HCT116 (cell line): Measurements from ENCODE around the gene LRRK1. TPM values are rescaled to one million over a fixed set of nuclear protein-coding genes. Genes with fewer than 3 reads are reported as not detected.

ENCODE experiments used
- ATAC-seq: fragments of 200-7000 bp; cut with Tn5 transposase; 2 replicates; pipeline ENCODE4 v1.9.1; 2020; ENCODE audit warnings: mild to moderate bottlenecking, moderate library complexity
- BruUV-seq: library from RNA; stranded (reverse); fragments of 400-500 nt; replicated peaks from 2 replicates; lab custom pipeline; 2021; lab: Mats Ljungman, UMichigan
- CTCF ChIA-PET: fragments of 300-600 bp; sonication (Branson Sonifier 250); formaldehyde crosslinking; loops from one replicate; lab custom pipeline; 2021; ENCODE audit warnings: antibody characterized with exemption; lab: Charles Lee
- POLR2A ChIA-PET: fragments of 300-600, 350-600 bp; sonication (Branson Sonifier 250); formaldehyde crosslinking; loops from one replicate; lab custom pipeline; 2021; ENCODE audit warnings: antibody characterized with exemption; lab: Charles Lee
- RAD21 ChIA-PET, 2 experiments: fragments of 300-600 bp; sonication (Branson Sonifier 250); formaldehyde crosslinking; loops; one replicate each; lab custom pipeline; 2023; ENCODE audit warnings: low total read pairs in 2 of 2; ENCODE audit not compliant: uncharacterized antibody in 2 of 2, unreplicated experiment in 2 of 2, low non-redundant PET in 1 of 2; lab: Charles Lee
- DNase-seq: peaks from one replicate; pipeline ENCODE4 v3.0.0-alpha.2; 2010; ENCODE audit warnings: low read depth, low spot score
- H2AFZ ChIP-seq: fragments of 200-600 bp; shearing (Covaris generic), sonication (generic); 2 replicates; pipeline ENCODE4 v1.6.1; 2017; ENCODE audit warnings: low read depth, mixed run types, mixed read lengths, antibody characterized with exemption, low read length; ENCODE audit not compliant: poor library complexity, severe bottlenecking
- H3K27ac ChIP-seq: 2 replicates; pipeline ENCODE4 v1.5.1; 2012; ENCODE audit warnings: low read depth, low read length
- H3K27me3 ChIP-seq: fragments of 200-600 bp; sonication (generic); 2 replicates; pipeline ENCODE4 v1.6.1; 2016; ENCODE audit warnings: mixed run types, low read length, mixed read lengths; ENCODE audit not compliant: insufficient read depth
- H3K36me3 ChIP-seq, 2 experiments: fragments of 200-500 bp in 1 of 2; fragments of 200-600 bp in 1 of 2; sonication (Bioruptor generic) in 1 of 2; sonication (generic) in 1 of 2; 2 replicates each; pipeline versions ENCODE4 v1.5.1 to v1.6.1; 2014 to 2016; ENCODE audit warnings: low read length in 2 of 2, inconsistent platforms in 1 of 2, mixed read lengths in 1 of 2, mixed run types in 1 of 2; ENCODE audit not compliant: insufficient read depth in 2 of 2, control insufficient read depth in 1 of 2
- H3K4me1 ChIP-seq, 2 experiments: fragments of 200-600 bp in 1 of 2; sonication (generic) in 1 of 2; 2 replicates each; pipeline versions ENCODE4 v1.5.1 to v1.6.1; 2012 to 2017; ENCODE audit warnings: low read length in 2 of 2, inconsistent platforms in 1 of 2, mild to moderate bottlenecking in 1 of 2, mixed read lengths in 1 of 2, mixed run types in 1 of 2, moderate library complexity in 1 of 2; ENCODE audit not compliant: insufficient read depth in 2 of 2, control insufficient read depth in 1 of 2
- H3K4me2 ChIP-seq: fragments of 200-600 bp; sonication (generic); 2 replicates; pipeline ENCODE4 v1.6.1; 2017; ENCODE audit warnings: mixed run types, low read length, mixed read lengths
- H3K4me3 ChIP-seq, 2 experiments: fragments of 200-600 bp in 1 of 2; sonication (generic) in 1 of 2; replicated peaks in 1 of 2; 2 replicates each; pipeline ENCODE4 v1.5.1; 2011 to 2016; ENCODE audit warnings: low read length in 2 of 2, control low read depth in 1 of 2, low read depth in 1 of 2, mild to moderate bottlenecking in 1 of 2, mixed read lengths in 1 of 2, mixed run types in 1 of 2
- H3K79me2 ChIP-seq: fragments of 200-600 bp; sonication (generic); 2 replicates; pipeline ENCODE4 v1.6.1; 2017; ENCODE audit warnings: mild to moderate bottlenecking, mixed run types, low read length, moderate library complexity, mixed read lengths; ENCODE audit not compliant: insufficient read depth
- H3K9ac ChIP-seq: fragments of 200-600 bp; sonication (generic); 2 replicates; pipeline ENCODE4 v1.6.1; 2016; ENCODE audit warnings: low read length, mixed read lengths
- H3K9me2 ChIP-seq: fragments of 200-600 bp; sonication (generic), shearing (Covaris generic); 2 replicates; pipeline ENCODE4 v1.6.1; 2017; ENCODE audit warnings: mixed run types, mild to moderate bottlenecking, moderate library complexity; ENCODE audit not compliant: insufficient read depth
- H3K9me3 ChIP-seq, 2 experiments: fragments of 200-500 bp in 1 of 2; fragments of 200-600 bp in 1 of 2; sonication (Bioruptor generic) in 1 of 2; sonication (generic) in 1 of 2; 2 replicates each; pipeline ENCODE4 v1.6.1; 2014 to 2017; ENCODE audit warnings: low read length in 2 of 2, mixed read lengths in 2 of 2, inconsistent platforms in 1 of 2, low read depth in 1 of 2, mild to moderate bottlenecking in 1 of 2, mixed run types in 1 of 2, moderate library complexity in 1 of 2; ENCODE audit not compliant: control insufficient read depth in 1 of 2, insufficient read depth in 1 of 2
- H4K20me1 ChIP-seq: fragments of 200-600 bp; sonication (generic), shearing (Covaris generic); 2 replicates; pipeline ENCODE4 v1.6.1; 2017; ENCODE audit warnings: mixed run types, mild to moderate bottlenecking, moderate library complexity; ENCODE audit not compliant: insufficient read depth
- ATF3 ChIP-seq: IDR thresholded peaks from 2 replicates; pipeline ENCODE4 v1.6.1; 2012
- CBX3 ChIP-seq: IDR thresholded peaks from 2 replicates; pipeline ENCODE4 v1.6.1; 2012; ENCODE audit warnings: low read depth
- CEBPB ChIP-seq: IDR thresholded peaks from 2 replicates; pipeline ENCODE4 v1.6.1; 2012; ENCODE audit warnings: low read depth
- EGR1 ChIP-seq: IDR thresholded peaks from 2 replicates; pipeline ENCODE4 v1.6.1; 2012; ENCODE audit warnings: low read depth
- ELF1 ChIP-seq: IDR thresholded peaks from 2 replicates; pipeline ENCODE4 v1.6.1; 2012; ENCODE audit warnings: low read depth, borderline replicate concordance
- EZH2 ChIP-seq: fragments of 200-600 bp; sonication (generic); IDR thresholded peaks from 2 replicates; pipeline ENCODE4 v1.6.1; 2017; ENCODE audit warnings: antibody characterized with exemption, mixed run types
- EZH2phosphoT487 ChIP-seq: fragments of 200-600 bp; IDR thresholded peaks from 2 replicates; pipeline ENCODE4 v1.6.1; 2018; ENCODE audit warnings: antibody characterized with exemption, borderline replicate concordance
- FOSL1 ChIP-seq: IDR thresholded peaks from 2 replicates; pipeline ENCODE4 v1.6.1; 2012; ENCODE audit warnings: low read depth
- JUND ChIP-seq: IDR thresholded peaks from 2 replicates; pipeline ENCODE4 v1.6.1; 2012
- MAX ChIP-seq: IDR thresholded peaks from 2 replicates; pipeline ENCODE4 v1.6.1; 2012
- POLR2AphosphoS5 ChIP-seq: IDR thresholded peaks from 2 replicates; pipeline ENCODE4 v1.6.1; 2011; ENCODE audit warnings: mild to moderate bottlenecking, low read depth, low read length, moderate library complexity
- RAD21 ChIP-seq: IDR thresholded peaks from 2 replicates; pipeline ENCODE4 v1.6.1; 2012; ENCODE audit warnings: low read depth, mild to moderate bottlenecking
- SIN3A ChIP-seq: IDR thresholded peaks from 2 replicates; pipeline ENCODE4 v1.6.1; 2012; ENCODE audit warnings: low read depth
- SP1 ChIP-seq: IDR thresholded peaks from 2 replicates; pipeline ENCODE4 v1.6.1; 2012; ENCODE audit warnings: low read depth
- TCF7L2 ChIP-seq: IDR thresholded peaks from 2 replicates; pipeline ENCODE4 v1.7.0; 2011; ENCODE audit warnings: borderline replicate concordance, inconsistent platforms; ENCODE audit not compliant: insufficient read depth, insufficient read length; ENCODE audit errors: extremely low read depth
- YY1 ChIP-seq: IDR thresholded peaks from 2 replicates; pipeline ENCODE4 v1.6.1; 2011; ENCODE audit warnings: low read length, low read depth, moderate library complexity, mild to moderate bottlenecking; ENCODE audit not compliant: insufficient replicate concordance; ENCODE audit errors: extremely low read depth
- ZBTB33 ChIP-seq: IDR thresholded peaks from 2 replicates; pipeline ENCODE4 v1.6.1; 2011; ENCODE audit warnings: mild to moderate bottlenecking, low read length, moderate library complexity; ENCODE audit not compliant: insufficient replicate concordance; ENCODE audit errors: extremely low read depth
- ZFX ChIP-seq: fragments of 450-650 bp; IDR thresholded peaks from 2 replicates; pipeline ENCODE4 v1.6.1; 2017
- ZNF274 ChIP-seq: fragments of 200-500 bp; sonication (Bioruptor generic); IDR thresholded peaks from 2 replicates; pipeline ENCODE4 v1.6.1; 2014; ENCODE audit warnings: mild to moderate bottlenecking, low read depth, low read length, inconsistent platforms
- intact Hi-C: fragments of 100-400 bp; cut with micrococcal nuclease; formaldehyde crosslinking; loops from 2 replicates; pipeline ENCODE4 v1.10.0; 2022
- total RNA-seq: library from RNA; stranded (reverse); gene quantifications from one replicate; pipeline ENCODE4 v1.2.1, GENCODE V29; 2021; ENCODE audit not compliant: unreplicated experiment

The LRRK1 gene
- total RNA-seq, 1 experiment from 2014 or later = 21.6 TPM

DNA sequence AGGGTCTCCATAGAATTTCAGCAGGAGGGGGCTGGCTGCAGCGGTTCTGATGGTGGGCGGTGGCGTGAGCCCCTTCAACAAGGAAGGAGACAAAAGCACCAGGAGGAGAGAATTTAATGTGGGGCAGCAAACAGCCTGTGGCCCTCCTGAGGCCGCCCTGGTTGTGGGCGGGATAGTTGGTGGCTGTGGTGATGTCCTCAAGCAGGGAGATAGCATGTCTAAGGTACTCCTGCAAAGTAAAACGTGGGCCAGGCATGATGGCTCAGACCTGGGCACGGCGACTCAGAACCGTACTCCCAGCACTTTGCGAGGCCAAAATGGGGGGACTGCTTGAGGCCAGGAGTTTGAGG, 94.0 kb downstream of the LRRK1 start:
- no peaks in the 10 kb centered on the region for H3K79me2 ChIP-seq
- H3K27ac ChIP-seq = no peak overlapping the region
- no peak for ATAC-seq
- no peak overlapping the region for H3K4me2 ChIP-seq
- no peak overlapping the region for H2AFZ ChIP-seq
- RAD21 ChIA-PET = no interaction called here
- TF ChIP-seq SP1 = no peak
- TF ChIP-seq EZH2 = no peak
- no peak for TF ChIP-seq TCF7L2
- TF ChIP-seq ZNF274 = no peak
- no peak for TF ChIP-seq EGR1
- TF ChIP-seq POLR2AphosphoS5 = no peak
- no peak for TF ChIP-seq RAD21
- no peak for TF ChIP-seq ELF1
- no peak for TF ChIP-seq MAX
- TF ChIP-seq ZBTB33 = no peak
- TF ChIP-seq JUND = no peak
- no peak for TF ChIP-seq ATF3
- no peak for TF ChIP-seq ZFX
- TF ChIP-seq CBX3 = no peak
- TF ChIP-seq EZH2phosphoT487 = no peak
- no peak for TF ChIP-seq SIN3A
- no peak for TF ChIP-seq YY1
- no peak for TF ChIP-seq FOSL1
- no peak for TF ChIP-seq CEBPB
- CTCF ChIA-PET = interaction anchor here (0.7 kb wide), 1 partner anchor 34 kb away, joined by 6 read pairs; no protein-coding TSS in a partner anchor
- H3K9ac ChIP-seq = no peak overlapping the region
- no peaks in the 10 kb centered on the region for H3K27me3 ChIP-seq
- H3K4me3 ChIP-seq = no peak overlapping the region
- H3K36me3 ChIP-seq = peaks cover 0 to 6% of the 10 kb centered on the region in 2 experiments; a peak in 1 of 4 replicates
- intact Hi-C loops = loop anchor here (10.0 kb wide), 1 partner anchor 72 kb away; no protein-coding TSS in a partner anchor
- peaks cover 0 to 6% of the 10 kb centered on the region in 2 experiments; a peak in 2 of 4 replicates for H3K4me1 ChIP-seq
- no peak for DNase-seq
- BruUV-seq = no TSS peak
- no peaks in the 10 kb centered on the region for H3K9me2 ChIP-seq
- H3K9me3 ChIP-seq = no peaks in the 10 kb centered on the region
- POLR2A ChIA-PET = no interaction called here
- H4K20me1 ChIP-seq = no peaks in the 10 kb centered on the region
